Measurements from ENCODE around the gene PCDHA5.
"Not testable (repeated sequence)": the region's sequence is repeated elsewhere in the genome, so short reads cannot be mapped to it uniquely, and the experiment has no call there.

DNA sequence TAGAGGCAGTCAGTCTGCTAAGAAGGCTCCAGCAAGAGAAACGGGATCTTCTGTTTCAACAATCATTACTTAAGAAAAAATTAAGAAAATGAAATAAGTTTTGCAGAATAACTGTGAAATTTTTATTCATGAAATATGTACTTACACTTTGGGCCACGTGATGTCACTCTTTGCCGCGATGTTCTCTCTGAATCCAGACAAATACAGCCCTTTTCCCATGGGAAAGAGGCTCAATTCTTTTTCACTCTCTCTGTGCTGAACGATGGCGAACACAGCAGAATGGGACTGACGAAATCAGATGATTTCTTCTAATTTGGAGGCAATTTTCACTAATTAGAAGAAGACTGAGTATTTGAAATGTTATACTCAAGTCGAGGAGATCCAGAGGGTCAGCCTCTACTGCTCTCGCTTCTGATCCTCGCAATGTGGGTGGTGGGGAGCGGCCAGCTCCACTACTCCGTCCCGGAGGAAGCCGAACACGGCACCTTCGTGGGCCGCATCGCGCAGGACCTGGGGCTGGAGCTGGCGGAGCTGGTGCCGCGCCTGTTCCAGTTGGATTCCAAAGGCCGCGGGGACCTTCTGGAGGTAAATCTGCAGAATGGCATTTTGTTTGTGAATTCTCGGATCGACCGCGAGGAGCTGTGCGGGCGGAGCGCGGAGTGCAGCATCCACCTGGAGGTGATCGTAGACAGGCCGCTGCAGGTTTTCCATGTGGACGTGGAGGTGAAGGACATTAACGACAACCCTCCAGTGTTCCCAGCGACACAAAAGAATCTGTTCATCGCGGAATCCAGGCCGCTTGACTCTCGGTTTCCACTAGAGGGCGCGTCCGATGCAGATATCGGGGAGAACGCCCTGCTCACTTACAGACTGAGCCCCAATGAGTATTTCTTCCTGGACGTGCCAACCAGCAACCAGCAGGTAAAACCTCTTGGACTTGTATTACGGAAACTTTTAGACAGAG lies 27.0 kb downstream of the PCDHA5 start, which contains the start of gene PCDHA9:
- TF ChIP-seq, protein P1, sequence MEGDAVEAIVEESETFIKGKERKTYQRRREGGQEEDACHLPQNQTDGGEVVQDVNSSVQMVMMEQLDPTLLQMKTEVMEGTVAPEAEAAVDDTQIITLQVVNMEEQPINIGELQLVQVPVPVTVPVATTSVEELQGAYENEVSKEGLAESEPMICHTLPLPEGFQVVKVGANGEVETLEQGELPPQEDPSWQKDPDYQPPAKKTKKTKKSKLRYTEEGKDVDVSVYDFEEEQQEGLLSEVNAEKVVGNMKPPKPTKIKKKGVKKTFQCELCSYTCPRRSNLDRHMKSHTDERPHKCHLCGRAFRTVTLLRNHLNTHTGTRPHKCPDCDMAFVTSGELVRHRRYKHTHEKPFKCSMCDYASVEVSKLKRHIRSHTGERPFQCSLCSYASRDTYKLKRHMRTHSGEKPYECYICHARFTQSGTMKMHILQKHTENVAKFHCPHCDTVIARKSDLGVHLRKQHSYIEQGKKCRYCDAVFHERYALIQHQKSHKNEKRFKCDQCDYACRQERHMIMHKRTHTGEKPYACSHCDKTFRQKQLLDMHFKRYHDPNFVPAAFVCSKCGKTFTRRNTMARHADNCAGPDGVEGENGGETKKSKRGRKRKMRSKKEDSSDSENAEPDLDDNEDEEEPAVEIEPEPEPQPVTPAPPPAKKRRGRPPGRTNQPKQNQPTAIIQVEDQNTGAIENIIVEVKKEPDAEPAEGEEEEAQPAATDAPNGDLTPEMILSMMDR (tag by site-specific recombination; IDR thresholded peaks at IDR 0.05): not testable (repeated sequence)
- not testable (repeated sequence) for TF ChIP-seq YY1 (tag by site-specific recombination; IDR thresholded peaks at IDR 0.05); ZNF529 (tag by site-specific recombination; IDR thresholded peaks at IDR 0.05; ENCODE audit: insufficient replicate concordance); ZNF660 (tag by site-specific recombination; IDR thresholded peaks at IDR 0.05)
- TF ChIP-seq, protein P2, sequence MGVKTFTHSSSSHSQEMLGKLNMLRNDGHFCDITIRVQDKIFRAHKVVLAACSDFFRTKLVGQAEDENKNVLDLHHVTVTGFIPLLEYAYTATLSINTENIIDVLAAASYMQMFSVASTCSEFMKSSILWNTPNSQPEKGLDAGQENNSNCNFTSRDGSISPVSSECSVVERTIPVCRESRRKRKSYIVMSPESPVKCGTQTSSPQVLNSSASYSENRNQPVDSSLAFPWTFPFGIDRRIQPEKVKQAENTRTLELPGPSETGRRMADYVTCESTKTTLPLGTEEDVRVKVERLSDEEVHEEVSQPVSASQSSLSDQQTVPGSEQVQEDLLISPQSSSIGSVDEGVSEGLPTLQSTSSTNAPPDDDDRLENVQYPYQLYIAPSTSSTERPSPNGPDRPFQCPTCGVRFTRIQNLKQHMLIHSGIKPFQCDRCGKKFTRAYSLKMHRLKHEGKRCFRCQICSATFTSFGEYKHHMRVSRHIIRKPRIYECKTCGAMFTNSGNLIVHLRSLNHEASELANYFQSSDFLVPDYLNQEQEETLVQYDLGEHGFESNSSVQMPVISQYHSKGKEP (tag by site-specific recombination; IDR thresholded peaks at IDR 0.05): not testable (repeated sequence)
